ENCODE data around the gene ARPC1B.
"Not testable (repeated sequence)": the region's sequence is repeated elsewhere in the genome, so short reads cannot be mapped to it uniquely, and the experiment has no call there.

Gene ARPC1B

GRCh38 chr7:99409806-99410205, 35.3 kb downstream of the ARPC1B start:
- DNase-seq (ENCODE audit: low read depth) = no peak

DNA sequence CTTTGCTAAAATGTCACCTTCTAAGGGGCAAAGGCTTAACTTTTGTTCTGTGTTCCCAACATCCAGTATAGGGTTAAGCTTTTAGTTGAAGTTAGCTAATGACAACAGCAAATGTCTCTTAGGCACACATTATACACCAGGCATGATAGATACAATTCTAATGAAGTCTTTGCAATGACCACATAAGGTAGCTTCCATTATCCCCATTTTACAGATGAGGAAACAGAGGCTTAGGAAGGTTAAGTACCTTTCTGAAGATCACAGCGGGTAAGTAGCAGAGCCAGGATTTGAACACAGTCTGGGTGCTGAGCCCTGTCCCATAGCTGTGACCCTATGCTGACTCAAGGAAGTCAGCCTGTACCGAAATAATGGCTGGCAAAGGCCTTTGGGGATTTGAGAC, 36.1 kb downstream of the ARPC1B start:
- no peak for DNase-seq (ENCODE audit: low read depth)

DNA sequence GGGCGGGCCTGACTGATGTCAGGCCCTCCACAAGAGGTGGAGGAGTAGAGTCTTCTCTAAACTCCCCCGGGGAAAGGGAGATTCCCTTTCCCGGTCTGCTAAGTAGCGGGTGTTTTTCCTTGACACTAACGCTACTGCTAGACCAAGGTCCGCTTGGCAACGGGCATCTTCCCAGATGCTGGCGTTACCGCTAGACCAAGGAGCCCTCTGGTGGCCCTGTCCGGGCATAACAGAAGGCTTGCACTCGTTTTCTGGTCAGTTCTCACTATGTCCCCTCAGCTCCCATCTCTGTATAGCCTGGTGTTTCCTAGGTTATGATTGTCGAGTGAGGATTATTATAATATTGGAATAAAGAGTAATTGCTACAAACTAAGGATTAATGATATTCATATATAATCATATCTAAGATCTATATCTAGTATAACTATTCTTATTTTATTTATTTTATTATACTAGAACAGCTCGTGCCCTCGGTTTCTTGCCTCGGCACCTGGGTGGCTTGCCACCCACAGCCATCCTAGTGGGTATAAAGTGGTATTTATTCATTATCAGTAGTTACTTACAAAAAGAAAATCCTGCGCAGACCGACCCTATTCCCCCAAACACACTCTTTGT, 41.1 kb downstream of the ARPC1B start:
- not testable (repeated sequence) for DNase-seq (ENCODE audit: low read depth)

DNA sequence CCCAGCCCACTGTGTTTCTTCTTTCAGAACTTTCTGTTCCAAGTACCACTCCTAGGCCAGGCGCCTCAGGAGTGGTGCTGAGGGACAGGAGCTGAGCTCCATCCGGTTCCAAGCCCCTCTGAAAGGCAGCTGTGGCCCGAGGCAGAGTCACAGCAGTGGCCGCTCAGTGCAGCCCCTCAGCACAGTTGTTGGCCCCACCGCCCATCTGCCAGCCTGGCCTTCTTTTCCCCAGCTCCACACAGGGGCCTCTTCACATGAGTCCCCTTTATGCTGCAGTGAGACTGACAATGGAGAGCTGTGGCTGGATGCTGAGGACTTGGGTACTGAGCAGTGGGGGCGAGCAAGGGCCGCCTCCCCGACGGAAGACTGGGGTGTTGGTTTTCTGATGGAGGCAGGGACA, 43.7 kb downstream of the ARPC1B start:
- no peak for DNase-seq (ENCODE audit: low read depth)

- DNase-seq (ENCODE audit: low read depth) = no peak
These were observed 44.9 kb downstream of the ARPC1B start for GRCh38 chr7:99419323-99420021.

DNA sequence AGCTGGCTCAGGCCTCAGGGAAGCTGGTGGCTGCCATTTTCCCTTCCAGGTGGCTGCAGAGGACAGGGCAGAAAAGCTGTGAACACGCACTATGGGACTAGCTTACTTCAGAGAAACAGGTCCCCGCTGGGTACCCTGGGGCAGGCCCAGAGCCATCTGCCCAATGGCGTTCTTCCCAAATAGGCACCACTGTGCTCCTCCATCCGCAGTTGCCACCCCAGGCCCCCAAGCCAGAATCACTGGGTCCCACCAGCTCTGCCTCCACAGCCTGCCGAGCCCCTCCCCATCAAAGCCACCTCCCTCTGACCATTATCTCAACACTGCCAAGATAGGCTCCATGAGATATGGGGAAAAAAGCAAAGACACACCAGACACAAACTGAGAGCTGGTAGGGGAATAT, 45.7 kb downstream of the ARPC1B start:
- no peak for DNase-seq (ENCODE audit: low read depth)

- DNase-seq (ENCODE audit: low read depth) = no peak
These were observed 46.5 kb downstream of the ARPC1B start for GRCh38 chr7:99420986-99421385.

DNA sequence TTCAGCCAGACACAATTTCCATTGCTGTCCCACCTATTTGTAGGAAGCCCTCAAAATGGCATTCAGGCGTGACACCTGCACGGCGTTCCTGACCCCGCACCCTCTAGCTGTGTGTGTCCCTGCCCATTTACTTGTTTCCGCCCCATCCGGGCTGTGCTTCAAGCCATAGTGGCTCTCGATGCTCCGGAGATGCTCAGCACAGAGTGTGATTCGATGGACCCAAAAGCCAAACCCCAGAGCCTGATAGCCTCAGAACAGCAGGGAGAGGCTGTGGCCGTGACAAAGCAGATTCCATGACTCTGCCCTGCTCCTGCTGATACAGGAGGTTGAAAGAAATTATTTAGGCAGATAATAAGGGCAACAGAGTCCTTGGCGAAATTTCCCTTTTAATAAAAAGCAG, 47.7 kb downstream of the ARPC1B start:
- DNase-seq (ENCODE audit: low read depth) = no peak

- DNase-seq (ENCODE audit: low read depth) = no peak
These were observed 48.1 kb downstream of the ARPC1B start for GRCh38 chr7:99422625-99423024.

GRCh38 chr7:99424932-99425730, 50.6 kb downstream of the ARPC1B start:
- no peak for DNase-seq (ENCODE audit: low read depth)

DNA sequence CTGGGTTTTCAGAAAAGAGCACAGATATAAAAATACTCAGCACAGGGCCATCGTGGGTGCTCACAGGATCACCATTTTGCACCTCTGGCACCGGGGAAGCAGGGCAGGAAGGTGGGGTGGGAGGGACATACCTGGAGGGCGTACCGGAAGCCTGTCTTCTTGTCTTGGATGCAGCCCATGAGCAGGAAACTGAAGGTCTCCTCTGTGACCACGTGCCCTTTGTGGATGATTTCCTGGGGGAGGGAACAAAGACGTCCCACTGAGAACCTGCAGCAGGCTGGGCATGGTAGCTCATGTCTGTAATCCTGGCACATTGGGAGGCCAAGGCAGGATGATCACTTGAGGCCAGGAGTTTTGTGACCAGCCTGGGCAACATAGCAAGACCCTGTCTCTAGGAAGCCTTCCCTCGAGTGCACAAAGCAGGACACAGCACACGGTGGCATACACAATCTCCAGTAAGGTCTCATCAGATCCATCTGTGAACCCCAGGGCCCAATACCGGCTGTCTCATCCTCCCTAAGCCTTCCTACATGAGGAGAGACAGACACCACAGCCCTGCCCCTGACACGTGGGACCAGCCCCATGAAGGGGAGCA, 54.5 kb downstream of the ARPC1B start:
- no peak for DNase-seq (ENCODE audit: low read depth)

DNA sequence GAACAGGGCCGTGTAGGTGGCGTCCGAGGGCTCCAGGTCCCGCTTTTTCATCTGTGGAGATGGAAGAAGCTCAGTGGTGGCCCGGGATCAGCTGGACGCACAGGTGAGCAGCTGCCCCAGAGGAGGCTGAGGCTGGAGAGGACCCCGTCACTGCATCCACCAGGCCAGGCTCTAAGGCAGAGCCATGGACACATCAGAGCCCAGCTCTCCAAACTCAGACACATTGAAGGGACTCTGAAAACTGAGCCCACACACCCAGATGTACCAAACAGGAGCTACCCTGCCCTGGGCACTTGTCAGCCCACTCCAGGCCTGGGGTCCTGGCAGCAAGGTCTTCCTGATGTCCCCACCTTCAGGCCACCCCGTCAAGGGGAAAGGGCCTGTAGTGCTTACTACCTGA, 55.2 kb downstream of the ARPC1B start:
- no peak for DNase-seq (ENCODE audit: low read depth)

DNA sequence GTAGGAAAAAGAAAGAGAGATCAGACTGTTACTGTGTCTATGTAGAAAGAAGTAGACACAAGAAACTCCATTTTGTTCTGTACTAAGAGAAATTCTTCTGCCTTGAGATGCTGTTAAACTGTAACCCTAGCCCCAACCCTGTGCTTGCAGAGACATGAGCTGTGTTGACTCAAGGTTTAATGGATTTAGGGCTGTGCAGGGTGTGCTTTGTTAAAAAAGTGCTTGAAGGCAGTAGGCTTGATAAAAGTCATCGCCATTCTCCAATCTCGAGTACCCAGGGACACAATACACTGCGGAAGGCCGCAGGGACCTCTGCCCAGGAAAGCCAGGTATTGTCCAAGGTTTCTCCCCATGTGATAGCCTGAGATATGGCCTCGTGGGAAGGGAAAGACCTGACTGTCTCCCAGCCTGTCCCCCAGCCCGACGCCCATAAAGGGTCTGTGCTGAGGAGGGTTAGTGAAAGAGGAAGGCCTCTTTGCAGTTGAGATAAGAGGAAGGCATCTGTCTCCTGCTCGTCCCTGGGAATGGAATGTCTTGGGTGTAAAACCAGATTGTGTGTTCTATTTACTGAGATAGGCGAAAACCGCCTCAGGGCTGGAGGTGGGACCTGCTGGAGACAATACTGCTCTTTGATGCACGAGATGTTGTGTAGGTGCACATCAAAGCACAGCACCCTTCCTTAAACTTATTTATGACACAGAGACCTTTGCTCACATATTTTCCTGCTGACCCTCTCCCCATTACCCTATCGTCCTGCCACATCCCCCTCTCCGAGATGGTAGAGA, 57.4 kb downstream of the ARPC1B start:
- DNase-seq (ENCODE audit: low read depth) = not testable (repeated sequence)

DNA sequence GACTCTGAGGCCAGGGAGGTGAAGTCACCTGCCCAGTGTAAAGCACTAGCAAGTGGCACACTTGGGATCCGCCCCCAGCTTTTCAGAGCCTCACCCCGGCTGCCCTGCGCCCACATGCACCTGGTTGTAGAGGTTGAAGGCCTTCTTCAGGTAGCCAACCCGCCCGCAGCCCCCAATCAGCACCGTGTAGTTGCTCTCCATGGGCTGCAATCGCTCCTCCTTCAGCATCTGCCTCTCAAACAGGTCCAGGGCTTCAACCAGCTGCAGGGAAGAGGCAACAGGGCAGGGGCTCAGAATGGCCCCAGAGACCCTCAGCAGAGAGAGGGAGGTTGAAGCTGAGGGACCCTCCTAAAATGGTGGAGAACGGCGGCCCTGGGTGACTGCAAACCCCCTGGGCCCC, 58.6 kb downstream of the ARPC1B start:
- DNase-seq (ENCODE audit: low read depth) = no peak

- DNase-seq (ENCODE audit: low read depth) = no peak
These were observed 63.5 kb downstream of the ARPC1B start for GRCh38 chr7:99437946-99438572.

GRCh38 chr7:99438573-99439480, 64.3 kb downstream of the ARPC1B start, which contains the start of the genes CPSF4 and PTCD1:
CPSF4 (plus strand) TSS chr7:99438943; CDS start chr7:99439083, 140 bp downstream.
PTCD1 (minus strand) TSS chr7:99438798; CDS start chr7:99435242, 3,556 bp downstream.
- peak; percentile 84 for DNase-seq (ENCODE audit: low read depth)

DNA sequence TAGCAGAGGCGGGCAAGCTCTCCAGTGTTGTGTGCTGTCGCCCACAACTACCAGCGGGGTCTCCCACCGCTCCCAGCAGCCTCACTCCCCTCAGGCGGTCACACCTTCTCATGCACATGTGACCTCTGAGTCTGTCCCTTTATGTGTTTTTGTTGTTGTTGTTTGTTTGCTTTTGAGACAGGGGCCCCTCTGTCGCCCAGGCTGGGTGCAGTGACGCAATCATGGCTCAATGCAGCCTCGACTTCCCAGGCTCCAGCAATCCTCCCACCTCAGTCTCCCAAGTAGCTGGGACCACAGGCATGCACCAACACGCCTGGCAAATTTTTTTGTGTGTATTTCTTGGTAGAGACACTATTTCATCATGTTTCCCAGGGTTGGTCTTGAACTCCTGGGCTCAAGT, 65.7 kb downstream of the ARPC1B start:
- no peak for DNase-seq (ENCODE audit: low read depth)

All from stimulated activated CD8-positive, alpha-beta memory T cell treated with anti-CD3 and anti-CD28 coated beads, Interleukin-7, amount 100 ng/mL, for 24 hours (primary cell).